ENCODE results near the gene ZBTB42.
"Not testable (repeated sequence)": the region's sequence is repeated elsewhere in the genome, so short reads cannot be mapped to it uniquely, and the experiment has no call there.

ZBTB42 gene

DNA sequence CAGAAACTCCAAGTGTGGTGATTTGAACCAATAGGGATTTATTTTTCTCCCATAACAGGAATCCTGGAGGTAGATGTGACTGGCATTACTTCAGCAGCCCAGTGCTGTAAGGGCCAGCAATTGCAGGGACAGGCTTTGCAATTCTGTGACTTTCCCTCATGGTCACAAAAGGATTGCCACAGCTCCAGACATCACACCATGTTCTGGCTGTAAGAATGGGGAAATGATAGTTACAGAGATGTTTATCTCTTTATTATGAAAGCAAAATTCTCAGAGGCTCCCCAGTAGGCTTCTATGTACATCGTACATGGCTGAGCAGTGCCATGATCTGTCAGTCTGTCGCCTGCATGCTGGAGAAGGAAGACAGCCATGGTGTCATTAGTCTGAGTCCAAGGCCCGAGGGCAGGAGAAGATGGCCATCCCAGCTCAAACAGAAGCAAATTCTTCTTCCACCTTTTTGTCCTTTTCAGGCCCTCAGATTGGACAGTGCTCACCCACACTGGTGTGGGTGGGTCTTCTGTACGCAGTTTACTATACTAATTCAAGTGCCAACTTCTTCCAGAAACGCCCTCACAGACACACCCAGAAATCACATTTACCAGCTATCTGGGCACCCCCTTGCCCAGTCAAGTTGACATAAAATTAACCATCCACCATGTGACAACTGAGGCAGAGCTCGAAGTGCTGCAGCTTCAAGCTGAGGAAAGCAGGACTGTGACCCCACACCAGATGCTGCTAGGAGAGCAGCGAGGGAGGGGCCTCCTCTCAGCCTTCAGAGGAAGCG is 17.2 kb downstream of the ZBTB42 start:
- no peak for DNase-seq

DNA sequence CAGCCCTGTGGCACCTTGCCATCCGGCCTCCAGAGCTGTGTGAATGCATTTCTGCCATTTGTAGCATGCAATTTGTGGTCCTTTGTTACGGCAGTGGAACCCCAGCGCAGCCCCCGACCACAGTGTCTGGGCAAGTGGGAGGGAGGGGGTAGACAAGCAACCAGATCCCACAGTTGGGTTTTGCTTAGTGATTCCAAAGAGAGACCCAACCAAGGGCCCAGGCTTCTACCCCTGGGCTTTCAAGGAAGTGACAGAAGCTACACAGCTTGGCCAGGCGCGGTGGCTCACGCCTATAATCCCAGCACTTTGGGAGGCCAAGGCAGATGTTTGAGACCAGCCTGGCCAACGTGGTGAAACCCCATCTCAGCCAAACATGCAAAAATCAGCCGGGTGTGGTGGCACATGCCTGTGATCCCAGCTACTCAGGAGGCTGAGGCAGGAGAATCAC is 17.8 kb downstream of the ZBTB42 start:
- no peak for DNase-seq

GRCh38 chr14:104819361-104819781 is 18.5 kb downstream of the ZBTB42 start:
- DNase-seq = no peak

- peak; percentile 84 for DNase-seq
Observed at GRCh38 chr14:104820669-104821228, 19.8 kb downstream of the ZBTB42 start.

GRCh38 chr14:104821229-104821945 is 20.5 kb downstream of the ZBTB42 start:
- no peak for DNase-seq

- no peak for DNase-seq
Observed at GRCh38 chr14:104821971-104822608, 21.2 kb downstream of the ZBTB42 start.

DNA sequence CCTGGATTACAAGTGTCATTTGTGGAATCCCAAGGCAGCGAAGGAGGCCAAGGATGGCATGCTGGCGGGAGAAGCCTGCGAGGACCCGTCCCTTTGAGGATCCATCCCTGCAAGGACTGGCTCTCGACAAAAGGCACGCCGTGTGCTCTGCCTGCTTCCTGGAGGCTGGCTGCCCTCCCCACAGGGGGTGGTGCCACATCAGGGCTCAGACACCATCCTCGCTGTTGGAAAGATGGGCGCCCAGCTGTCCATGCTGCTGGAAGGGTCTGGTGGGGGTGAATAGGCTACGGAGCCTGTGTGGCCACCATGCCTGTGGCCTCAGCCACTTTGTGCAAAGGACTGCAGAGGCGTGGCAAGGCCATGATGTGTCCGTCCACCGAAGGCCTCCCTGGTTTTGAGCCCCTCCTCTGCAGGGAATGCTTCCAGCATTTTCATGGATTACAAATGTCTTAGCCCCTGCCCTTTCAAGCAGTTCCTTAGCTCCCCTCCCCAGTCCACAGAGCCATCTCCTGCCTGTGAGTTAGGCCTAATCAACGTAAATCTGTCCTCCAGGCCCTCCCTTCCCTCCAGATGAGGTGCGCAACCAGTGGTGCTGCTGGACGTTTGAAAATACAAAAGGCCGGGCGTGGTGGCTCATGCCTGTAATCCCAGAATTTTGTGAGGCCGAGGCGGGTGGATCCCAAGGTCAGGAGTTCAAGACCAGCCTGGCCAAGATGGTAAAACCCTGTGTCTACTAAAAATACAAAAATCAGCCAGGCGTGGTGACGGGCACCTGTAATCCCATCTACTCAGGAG is 22.1 kb downstream of the ZBTB42 start:
- no peak for DNase-seq

DNA sequence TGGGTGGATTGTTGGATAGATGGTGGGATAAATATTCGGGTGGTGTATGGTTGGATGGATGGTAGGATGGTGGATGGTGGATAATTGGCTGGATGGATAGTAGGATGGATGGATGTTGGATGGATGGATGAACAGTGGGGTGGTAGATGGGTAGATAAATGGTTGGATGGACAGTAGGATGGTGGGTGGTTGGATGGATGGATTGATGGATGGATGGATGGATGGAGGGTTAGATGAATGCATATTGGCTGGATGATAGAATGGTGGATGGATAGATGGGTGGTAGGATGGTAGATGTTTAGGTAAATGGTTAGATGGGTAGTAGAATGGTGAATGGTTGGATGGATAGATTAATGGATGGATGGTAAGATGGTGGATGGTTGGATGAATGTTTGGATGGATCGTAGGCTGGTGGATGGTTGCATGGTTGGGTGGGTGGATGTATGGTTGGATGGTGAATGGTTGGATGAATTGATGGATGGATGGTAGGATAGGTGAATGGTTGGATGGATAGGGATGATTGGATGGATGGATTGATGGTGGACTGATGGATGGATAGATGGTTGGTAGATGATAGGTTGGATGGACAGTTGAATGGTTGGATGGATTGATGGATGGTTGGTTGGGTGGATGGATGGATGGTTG is 23.6 kb downstream of the ZBTB42 start:
- DNase-seq = no peak

DNA sequence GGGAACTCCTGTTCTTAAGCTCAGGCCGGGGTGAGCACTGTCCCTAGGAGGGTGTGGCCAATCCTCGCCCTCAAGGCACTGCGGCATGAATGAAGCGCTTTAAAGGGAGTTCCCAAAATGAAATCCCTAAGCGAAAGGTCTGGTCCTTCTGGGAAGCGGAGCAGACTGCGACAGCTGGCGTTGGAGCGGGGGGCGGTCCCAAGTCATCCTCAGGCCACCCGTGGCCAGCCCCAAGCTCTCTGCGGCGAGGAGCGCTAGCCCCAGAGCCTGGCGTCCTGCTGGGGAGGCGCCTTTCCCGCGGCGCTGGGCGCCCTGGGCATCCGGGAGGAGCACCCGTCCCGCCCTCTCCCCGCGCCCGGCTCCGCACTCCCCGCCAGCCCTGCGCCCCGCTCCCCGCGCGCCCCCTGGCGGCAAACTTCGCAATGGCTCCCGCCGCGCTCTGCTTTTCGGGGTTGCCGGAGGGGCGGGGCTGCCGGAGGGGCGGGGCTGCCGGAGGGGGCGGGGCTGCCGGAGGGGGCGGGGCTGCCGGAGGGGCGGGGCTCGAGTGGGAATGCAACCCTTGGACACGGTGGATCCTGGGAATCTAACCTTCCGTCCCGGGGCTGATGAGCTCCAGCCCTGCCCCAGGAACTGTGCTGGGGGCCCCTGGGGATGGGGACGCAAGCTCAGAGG is 25.4 kb downstream of the ZBTB42 start:
- DNase-seq = peak; percentile 83

- DNase-seq = no peak
Observed at GRCh38 chr14:104826861-104827176, 25.9 kb downstream of the ZBTB42 start.

GRCh38 chr14:104827177-104828055 is 26.5 kb downstream of the ZBTB42 start:
- no peak for DNase-seq

DNA sequence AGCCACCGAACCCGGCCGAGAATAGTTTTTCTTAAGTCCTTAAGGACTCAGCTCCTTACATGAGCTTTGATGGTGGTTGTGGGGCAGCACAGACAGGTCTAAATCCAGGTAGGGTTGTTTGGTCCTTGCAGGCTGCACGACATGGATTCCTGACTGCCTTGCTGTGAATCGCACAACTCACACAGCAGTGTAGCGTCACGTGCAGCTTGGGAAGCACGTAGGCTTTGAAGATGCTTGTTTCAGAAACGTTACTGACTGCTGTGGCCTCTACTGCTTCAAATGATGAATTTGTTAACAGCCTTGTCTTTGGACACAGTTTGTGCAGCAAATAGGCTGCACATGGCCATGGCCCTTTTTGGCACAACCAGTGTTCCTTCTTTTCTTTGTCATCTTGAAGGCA is 29.9 kb downstream of the ZBTB42 start:
- DNase-seq = no peak

- DNase-seq = not testable (repeated sequence)
Observed at GRCh38 chr14:104836171-104836935, 35.5 kb downstream of the ZBTB42 start.

- DNase-seq = no peak
Observed at GRCh38 chr14:104841730-104842129, 40.8 kb downstream of the ZBTB42 start.

GRCh38 chr14:104843006-104843405 is 42.1 kb downstream of the ZBTB42 start:
- no peak for DNase-seq

DNA sequence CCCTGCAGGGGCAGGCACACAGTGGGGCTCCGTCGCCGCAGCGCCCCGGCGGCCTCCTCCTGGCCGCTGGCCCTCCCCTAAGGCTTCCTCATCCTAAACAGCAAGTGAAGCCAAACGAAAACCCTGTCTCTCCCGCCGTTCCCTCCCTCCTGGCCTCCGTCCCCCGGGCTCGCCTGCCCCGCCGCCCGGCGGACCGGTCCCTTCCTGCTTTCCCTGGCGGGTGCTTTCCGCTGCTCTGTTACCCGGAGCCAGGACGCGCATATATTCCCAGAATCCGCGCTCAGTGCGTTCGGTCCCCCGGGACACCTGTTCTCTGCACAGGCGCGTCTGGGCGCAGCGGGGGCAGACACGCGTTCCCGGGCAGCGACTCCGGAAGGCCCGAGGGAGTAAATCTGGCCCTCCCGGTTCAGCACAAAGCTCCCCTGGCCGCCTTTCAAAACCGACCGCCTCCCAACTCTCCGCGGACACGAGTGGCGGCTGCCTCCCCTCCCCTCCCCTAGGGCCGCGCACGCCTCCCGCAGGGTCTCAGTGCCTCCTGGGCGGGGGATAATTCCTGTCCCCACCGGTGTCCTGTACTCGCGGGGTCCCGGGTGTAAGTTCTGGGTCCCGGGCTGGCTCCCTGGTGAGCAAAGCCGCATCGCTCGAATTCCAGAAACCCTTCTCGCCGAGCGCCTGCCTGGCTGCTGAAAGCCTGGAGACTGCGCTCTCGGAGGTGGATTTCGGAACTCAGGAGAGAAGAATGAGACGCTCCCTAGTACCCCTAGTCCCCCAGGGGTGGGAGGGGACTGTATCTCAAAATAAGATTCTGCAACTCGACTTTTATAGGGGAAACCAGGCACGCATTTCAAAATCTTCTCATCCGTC is 42.8 kb downstream of the ZBTB42 start:
- DNase-seq = peak; percentile 34

DNA sequence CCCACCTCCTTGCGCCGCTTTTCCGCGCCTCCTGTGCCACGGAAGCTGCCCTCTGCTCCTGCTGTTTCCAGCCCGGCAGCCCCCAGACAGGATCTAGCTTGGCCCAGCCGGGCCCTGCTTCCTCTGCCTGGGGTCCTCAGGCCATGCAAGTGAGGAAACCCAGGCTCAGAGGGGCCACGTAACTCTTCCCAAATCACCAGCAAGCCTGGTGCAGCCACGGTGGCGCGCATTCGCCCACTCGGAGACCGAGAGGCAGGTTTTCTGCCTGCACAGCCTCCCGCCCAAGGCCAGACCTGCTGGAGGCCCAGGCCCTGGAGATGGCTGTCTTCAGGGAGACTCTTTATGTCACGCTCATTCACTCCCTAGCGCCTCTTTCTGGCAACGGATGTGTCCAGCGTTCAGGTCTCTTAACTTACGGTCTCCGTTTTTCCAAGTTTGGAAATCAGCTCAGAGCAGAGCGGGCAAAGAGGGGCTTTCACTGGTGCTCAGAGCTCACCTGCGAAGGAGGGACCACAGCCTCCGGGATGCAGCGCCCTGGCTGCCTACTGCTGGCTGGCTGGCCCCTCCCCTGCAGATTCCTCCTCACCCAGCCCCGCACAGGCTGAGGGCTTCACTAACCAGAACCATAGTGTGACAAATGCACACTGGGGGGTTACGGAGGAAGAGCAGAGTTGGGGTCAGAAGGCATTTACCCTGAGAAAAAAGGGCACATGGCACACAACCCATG is 43.6 kb downstream of the ZBTB42 start:
- no peak for DNase-seq

- no peak for DNase-seq
Observed at GRCh38 chr14:104845033-104845666, 44.2 kb downstream of the ZBTB42 start.

All from NCI-H1694 treated with DMSO at 0.1 percent for 48 hours (cell line).